HuH-7 (cell line): ENCODE data around the gene MRS2.
"Not testable (repeated sequence)": the region's sequence is repeated elsewhere in the genome, so short reads cannot be mapped to it uniquely, and the experiment has no call there.

Source experiments
- DNase-seq: peaks from one replicate; pipeline ENCODE4 v3.0.0; 2011; ENCODE audit warnings: low spot score

MRS2 gene

GRCh38 chr6:24402697-24403500 is at the start of gene MRS2:
Gene MRS2 (plus strand): TSS chr6:24402936. CDS start chr6:24403047, 111 bp downstream.
- DNase-seq = peak; percentile 69

DNA sequence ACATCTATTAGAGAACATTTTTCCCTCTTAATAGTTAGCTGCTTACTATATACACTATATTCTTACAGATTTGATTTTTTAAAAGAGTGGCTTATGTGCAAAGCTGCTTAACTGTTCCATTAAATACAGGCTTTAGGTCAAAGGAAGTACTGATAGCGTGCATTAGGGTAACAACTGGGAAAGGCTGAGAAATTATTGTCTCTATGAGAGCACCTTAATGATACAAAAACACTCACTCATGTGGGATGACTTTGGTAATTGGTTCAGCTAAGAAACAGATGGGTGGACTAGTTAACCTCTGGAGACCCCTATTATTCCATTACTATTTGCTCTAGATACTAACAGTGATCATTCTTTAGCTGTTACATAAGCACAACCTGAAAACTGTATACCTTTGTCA is 48.9 kb upstream of the MRS2 start:
- DNase-seq = no peak

DNA sequence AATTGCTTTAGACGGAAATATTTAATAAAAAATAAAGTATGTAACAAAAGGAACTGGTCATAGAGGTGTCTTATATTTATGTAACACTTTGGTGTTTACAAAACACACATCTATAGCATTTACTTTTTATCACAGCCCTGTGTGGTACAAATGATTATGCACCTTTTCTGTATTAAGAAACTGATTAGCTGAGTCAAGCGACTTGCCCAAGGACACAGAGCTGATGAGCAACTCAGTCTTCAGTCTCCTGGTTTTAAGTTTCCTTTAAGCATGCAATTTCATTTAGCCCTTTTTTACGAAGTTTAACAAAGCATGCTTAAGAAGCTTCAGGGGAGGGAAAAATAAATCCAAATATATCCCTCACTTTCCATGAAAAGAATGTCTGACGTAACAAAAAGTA is 47.3 kb upstream of the MRS2 start:
- DNase-seq = no peak

DNA sequence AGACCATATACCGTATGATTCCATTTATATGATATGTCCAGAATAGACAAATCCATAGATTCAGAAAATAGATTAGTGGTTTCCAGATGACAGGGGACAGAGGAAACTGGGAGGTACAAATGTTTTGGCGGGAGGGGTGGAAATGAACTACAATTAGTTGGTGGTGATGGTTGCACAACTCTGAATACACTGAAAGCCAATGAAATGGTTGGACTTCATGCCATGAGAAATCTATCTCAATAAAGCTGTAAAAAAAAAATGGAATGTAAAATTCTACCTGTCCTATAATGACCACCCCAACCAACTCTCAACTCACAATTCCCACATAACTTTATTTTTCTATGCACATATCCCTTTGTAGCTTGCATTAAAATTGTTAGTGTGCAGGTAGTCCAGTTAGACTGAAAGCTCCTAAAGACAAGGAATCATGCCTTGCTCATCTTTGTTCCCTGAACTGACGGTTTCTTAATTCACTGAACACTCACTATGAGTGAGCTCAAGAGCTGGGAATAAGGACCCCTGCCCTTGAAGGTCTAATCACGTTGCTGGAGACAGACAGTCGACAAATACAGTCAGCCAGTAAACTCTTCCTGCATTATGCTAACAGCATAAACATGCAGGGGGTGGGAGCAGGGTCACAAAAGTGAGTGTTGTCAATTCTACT is 46.3 kb upstream of the MRS2 start:
- no peak for DNase-seq

DNA sequence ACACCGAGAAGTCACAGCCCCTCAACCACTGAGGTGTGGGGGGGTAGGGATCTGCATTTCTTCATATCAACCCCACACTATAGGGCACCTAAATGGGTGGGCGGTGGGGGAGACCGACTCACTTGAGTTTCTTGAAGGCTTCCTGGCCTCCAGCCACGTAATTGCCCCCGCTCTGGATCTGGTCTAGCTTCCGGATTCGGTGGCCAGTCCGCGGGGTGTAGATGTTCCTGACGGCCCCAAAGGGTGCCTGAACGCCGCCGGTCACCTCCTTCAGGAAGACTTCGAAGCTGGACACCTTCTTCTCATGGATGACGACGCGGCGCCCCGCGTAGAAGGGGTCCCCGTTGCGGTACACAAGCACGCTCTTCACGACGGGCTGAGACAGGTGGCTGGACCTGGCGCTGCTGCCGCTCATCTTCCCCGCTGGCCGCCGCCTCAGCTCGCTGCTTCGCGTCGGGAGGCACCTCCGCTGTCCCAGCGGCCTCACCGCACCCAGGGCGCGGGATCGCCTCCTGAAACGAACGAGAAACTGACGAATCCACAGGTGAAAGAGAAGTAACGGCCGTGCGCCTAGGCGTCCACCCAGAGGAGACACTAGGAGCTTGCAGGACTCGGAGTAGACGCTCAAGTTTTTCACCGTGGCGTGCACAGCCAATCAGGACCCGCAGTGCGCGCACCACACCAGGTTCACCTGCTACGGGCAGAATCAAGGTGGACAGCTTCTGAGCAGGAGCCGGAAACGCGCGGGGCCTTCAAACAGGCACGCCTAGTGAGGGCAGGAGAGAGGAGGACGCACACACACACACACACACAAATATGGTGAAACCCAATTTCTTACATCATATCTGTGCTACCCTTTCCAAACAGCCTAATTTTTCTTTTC is 45.2 kb upstream of the MRS2 start, which contains the start of gene DCDC2:
Gene DCDC2 (minus strand): TSS at position 724 of the 883 bp plus-strand sequence. CDS start 309 bp downstream, at position 415.
- no peak for DNase-seq

DNA sequence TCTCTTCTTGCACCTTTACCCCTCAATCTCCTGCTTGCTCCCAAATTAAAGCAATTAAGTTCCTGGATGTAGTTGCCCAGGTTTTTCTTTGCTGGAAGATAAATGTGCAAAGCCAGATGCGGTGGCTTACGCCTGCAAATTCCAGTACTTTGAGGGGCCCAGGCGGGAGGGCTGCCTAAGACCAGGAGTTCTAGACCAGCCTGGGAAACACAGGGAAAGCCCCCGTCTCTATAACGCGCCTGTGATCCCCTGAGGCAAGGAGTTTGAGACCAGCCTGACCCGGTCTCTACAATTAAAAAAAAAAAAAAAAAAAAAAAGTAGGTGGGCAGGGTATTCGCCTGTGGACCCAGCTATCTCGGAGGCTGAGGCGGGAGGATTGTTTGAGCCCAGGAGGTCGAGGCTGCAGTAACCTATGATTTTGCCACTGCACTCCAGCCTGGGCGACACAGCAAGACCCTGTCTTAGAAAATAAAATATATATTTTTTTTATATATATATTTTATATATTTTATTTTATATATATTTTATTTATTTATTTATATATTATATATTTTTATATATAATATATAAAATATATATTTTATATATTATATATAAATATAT is 44.4 kb upstream of the MRS2 start:
- DNase-seq = no peak

- no peak for DNase-seq
Observed at GRCh38 chr6:24359640-24360454, 42.9 kb upstream of the MRS2 start.

DNA sequence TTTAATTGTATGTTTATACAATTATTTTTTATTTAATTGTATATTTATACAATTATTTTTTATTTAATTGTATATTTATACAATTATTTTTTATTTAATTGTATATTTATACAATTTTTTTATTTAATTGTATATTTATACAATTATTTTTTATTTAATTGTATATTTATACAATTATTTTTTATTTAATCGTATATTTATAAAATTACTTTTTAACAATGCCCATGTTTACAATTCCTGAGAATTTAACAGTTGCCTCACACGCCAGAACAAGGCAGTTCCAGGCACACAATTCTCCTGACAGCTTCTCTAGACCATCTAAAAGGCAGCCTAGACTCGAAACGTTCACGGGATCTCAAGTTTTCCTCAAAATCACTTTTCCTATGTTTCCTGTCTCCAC is 40.4 kb upstream of the MRS2 start:
- DNase-seq = not testable (repeated sequence)

DNA sequence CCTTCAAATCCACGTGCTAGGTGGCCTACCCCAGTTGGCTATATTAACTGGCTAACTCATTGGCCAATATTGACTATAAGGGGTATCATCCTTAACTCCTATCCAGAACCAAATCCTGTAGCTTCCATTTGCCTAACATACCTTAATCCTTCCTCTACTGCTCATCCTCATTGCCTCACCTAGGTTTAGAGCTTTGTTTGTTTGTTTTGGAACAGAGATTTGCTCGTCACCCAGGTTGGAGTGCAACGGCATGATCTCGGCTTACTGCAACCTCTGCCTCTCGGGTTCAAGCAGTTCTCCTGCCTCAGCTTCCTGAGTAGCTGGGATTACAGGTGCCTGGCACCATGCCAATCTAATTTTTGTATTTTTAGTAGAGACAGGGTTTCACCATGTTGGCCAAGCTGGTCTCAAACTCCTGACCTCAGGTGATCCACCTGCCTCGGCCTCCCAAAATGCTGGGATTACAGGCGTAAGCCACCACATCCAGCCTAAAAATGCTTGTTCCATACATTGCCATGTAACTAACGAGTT is 37.6 kb upstream of the MRS2 start:
- DNase-seq = not testable (repeated sequence)

DNA sequence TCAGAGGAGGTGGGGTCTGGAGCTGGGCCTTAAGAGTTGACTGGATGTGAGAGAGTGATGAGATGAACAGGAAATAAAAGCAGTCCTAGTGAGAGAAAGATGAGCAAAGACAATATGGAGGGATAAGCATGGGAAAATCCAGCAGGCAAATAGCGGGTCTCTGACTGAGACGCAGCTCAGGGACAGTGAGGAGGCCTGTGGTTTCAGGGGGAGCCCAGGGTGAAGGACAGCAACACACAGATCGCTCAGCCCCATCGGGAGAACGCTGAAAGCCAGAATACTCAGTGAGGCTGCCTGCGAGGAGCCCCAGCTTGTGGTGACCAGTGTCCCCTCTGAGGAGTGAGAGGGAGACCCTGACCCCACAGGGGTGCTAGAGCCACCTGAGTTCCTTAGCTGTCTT is 28.1 kb upstream of the MRS2 start:
- DNase-seq = no peak

DNA sequence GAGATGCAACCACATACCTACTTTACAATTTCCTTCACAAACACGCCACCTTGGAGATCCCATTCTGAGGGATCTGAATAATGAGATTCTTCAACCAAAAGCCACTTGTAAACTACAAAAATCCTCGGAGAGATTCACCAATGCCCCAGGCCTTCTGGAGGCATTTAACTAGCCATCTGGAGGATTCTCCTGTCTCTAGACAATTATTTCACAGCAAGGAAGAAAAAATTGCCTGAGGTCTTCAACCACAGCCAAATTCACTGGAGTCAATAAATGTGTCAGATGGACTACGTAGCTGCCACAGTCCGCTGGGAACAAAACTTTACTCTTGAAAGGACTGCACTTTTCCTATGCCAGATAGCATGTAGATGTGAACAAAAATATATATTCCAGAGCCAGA is 25.9 kb upstream of the MRS2 start:
- no peak for DNase-seq

DNA sequence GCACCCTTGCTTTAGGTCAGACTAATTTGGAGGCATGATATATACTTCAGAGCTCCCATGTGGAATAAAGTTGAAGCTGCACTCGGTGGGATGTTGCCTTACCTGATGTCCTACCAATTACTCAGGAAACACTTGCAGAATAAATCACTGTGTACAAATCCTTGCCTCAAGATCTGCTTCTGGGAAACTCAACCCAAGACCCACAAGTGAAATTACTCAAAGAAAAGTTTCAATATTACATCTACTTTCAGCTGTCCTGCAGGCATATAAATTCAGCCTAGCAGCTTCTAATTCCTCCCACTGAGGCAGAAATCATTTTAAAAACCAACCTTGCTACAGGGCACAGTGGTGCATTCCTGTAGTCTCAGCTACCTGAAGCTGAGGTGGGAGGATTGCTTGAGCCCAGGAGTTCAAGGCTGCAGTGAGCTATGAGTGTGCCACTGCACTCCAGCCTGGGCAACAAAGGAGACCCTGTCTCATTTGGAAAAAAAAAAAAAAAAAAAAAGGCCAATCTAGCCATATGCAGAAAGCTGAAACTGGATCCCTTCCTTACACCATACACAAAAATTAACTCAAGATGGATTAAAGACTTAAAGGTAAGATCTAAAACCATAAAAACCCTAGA is 24.2 kb upstream of the MRS2 start:
- DNase-seq = no peak

GRCh38 chr6:24381476-24382219 is 21.1 kb upstream of the MRS2 start:
- no peak for DNase-seq

GRCh38 chr6:24382220-24382540 is 20.6 kb upstream of the MRS2 start:
- no peak for DNase-seq

DNA sequence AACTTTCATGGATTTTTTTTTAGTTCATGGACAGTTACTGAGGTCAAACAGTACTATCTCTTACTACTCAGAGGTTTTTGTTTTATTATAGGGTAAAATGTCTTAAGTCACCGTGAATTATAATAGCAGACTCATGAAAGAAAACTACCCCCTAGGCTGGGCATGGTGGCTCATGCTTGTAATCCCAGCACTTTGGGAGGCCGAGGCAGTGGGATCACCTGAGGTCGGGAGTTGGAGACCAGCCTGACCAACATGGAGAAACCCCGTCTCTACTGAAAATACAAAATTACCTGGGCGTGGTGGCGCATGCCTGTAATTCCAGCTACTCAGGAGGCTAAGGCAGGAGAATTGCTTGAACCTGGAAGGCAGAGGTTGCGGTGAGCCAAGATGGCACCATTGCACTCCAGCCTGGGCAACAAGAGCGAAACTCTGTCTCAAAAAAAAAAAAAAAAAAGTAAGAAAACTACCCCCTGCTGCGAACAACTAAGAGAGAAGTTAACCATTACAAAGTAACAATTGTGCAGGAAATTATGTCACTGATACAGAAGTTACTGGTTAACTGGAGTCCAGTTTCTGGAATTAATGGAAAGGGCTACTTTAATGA is 19.7 kb upstream of the MRS2 start:
- not testable (repeated sequence) for DNase-seq

- DNase-seq = not testable (repeated sequence)
Observed at GRCh38 chr6:24384369-24385130, 18.2 kb upstream of the MRS2 start.

GRCh38 chr6:24385536-24386269 is 17.0 kb upstream of the MRS2 start:
- no peak for DNase-seq

- DNase-seq = no peak
Observed at GRCh38 chr6:24387818-24388217, 14.9 kb upstream of the MRS2 start.
